C4-2B (cell line): ENCODE measurements around the gene PLD5.

Experiments
- H3K27ac ChIP-seq: fragments of 450-650 bp; 2 replicates; pipeline ENCODE4 v1.5.1; 2017
- ZFX ChIP-seq: fragments of 450-650 bp; IDR thresholded peaks from 2 replicates; pipeline ENCODE4 v1.6.1; 2017
- TF ChIP-seq, protein P1 (sequence below): fragments of 450-650 bp; conservative IDR thresholded peaks from 2 replicates; pipeline ENCODE4 v1.5.1; 2017; ENCODE audit warnings: mild to moderate bottlenecking

PLD5 gene

DNA sequence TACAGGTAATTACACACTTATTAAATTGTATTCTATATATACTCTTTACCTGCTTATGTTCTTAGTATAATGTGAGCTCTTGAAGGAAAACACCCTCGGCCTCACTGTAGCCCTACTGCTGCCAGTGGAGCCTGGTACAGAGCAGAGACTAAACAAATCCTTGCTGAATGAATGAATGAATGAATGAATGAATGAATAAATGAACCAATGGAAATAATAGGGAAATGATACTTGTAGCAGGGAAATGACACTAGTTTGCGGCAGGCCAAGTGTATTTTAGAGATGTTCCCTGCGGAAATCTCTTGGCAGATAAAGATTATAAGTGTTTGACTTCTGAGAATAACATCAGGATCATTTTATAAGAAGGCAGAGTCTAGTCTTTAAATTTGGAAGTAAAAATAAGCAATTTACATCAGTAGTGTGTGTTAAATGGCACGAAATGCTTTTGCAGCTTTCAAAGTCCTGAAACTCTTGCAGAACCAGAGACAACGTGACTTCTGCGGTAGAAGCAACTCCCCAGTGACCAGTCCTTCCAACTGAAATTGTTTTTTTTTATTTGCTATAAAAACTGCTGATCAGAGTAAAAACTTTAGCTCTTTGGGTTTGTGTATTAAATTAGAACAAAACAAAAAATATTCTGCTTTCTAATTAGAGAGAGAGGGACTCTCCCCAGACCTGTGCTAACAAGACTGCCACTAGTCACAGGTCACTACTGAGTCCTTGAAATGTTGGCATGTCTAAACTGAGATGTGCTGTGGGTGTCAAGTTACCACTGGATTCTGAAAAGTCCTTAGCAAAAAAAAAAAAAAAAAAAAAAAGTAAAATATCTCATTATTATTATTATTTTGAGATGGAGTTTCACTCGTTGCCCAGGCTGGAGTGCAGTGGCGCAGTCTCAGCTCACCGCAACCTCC lies 326.3 kb downstream of the PLD5 start:
- no peak overlapping the region for H3K27ac ChIP-seq
- TF ChIP-seq, protein P1, sequence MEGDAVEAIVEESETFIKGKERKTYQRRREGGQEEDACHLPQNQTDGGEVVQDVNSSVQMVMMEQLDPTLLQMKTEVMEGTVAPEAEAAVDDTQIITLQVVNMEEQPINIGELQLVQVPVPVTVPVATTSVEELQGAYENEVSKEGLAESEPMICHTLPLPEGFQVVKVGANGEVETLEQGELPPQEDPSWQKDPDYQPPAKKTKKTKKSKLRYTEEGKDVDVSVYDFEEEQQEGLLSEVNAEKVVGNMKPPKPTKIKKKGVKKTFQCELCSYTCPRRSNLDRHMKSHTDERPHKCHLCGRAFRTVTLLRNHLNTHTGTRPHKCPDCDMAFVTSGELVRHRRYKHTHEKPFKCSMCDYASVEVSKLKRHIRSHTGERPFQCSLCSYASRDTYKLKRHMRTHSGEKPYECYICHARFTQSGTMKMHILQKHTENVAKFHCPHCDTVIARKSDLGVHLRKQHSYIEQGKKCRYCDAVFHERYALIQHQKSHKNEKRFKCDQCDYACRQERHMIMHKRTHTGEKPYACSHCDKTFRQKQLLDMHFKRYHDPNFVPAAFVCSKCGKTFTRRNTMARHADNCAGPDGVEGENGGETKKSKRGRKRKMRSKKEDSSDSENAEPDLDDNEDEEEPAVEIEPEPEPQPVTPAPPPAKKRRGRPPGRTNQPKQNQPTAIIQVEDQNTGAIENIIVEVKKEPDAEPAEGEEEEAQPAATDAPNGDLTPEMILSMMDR: no peak
- TF ChIP-seq ZFX: no peak

DNA sequence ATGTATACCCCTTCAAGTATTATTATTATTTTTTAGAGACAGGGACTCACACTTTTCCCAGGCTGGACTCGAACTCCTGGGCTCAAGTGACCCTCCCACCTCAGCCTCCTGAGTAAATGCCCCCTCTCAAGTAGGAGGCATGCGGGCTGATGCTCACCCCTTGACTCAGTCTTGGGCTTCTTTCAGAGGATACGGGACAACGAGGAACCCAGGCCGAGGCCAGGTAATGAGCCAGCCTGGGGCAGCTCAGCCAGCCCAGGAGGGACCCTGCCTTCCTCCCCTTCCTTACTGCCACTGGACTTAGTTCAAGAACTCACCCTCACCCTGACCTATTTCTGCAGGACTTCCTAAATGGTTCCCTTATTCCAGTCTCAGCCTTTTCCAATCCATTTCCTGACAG lies 327.6 kb downstream of the PLD5 start:
- no peak for TF ChIP-seq ZFX
- TF ChIP-seq, protein P1: no peak
- no peak overlapping the region for H3K27ac ChIP-seq

DNA sequence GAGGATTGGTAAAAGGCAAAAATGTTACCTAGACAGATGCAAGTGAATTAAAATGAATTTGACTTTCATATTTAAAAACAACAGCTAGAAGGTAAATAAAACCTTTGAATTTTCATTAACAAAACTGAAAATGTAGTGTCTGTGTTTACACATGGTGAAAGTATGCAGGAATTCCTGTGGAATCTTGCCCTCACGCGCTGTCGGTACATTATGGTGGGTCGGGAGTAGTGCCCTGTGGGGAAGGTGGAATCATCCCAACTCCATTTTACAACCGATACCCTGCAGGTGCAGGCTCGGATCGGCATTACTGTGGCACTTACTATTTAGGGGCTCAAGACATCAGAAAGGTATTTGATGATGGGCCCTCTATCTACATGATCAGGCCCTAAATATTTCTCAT lies 328.4 kb downstream of the PLD5 start:
- no peak for TF ChIP-seq ZFX
- TF ChIP-seq, protein P1: no peak
- H3K27ac ChIP-seq: no peak overlapping the region

DNA sequence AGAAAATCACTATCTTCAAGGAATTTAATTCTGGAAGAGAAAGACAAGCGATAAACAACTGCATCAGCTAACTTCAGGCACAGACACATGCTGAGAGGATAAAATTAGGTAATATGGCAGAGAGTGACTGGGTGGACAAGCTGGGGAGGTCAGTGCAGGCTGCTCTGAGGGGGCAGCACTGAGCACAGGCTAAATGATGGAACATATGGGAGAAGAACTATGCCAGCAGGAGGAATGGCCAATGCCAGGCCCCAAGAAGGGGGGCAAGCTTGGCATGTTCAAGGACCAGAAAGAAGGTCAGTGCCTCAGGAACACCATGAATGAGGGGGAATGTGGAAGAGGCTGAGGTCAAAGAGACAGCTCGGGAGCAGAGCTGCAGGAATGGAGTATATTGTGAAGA lies 334.9 kb downstream of the PLD5 start:
- no peak overlapping the region for H3K27ac ChIP-seq
- TF ChIP-seq, protein P1: peak; percentile 24
- no peak for TF ChIP-seq ZFX

DNA sequence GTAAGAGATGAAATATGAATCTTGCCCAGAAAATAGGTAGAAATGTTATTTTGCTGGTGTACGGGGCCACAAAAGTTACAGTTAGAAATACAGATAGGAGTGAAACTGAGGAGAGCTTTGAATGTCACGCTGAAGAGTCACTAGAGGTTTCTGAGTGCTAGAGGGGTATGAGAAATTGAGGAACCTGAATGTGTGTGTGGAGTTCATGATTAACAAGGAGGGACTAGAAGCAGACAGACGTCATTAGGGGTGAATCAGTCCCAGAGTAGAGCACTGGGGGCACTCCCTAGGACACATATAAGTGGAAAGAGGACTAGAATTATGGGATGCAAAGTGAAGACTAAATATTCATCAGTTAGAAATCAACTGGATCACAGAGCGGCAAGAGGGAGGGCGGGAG lies 336.7 kb downstream of the PLD5 start:
- H3K27ac ChIP-seq: no peak overlapping the region
- TF ChIP-seq ZFX: no peak
- TF ChIP-seq, protein P1: no peak

DNA sequence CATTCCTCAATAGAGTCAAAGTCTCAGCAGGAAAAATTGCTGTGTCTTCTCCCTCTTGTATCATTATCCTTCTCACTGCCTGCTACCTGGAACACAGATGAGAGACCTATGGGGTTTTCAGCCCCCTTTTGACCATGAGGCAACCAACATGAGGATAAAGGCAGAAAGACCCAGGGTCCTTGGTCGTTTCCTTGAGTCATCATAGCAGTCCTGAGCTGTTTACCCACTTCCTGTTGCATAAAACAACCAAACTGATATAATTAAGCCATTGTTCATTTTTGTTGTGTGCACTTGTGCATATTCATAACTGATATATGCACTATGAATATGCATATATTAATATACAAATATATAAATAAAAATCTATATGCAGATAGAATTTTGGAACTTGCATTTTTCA lies 337.3 kb downstream of the PLD5 start:
- H3K27ac ChIP-seq: no peak overlapping the region
- no peak for TF ChIP-seq ZFX
- TF ChIP-seq, protein P1: no peak

DNA sequence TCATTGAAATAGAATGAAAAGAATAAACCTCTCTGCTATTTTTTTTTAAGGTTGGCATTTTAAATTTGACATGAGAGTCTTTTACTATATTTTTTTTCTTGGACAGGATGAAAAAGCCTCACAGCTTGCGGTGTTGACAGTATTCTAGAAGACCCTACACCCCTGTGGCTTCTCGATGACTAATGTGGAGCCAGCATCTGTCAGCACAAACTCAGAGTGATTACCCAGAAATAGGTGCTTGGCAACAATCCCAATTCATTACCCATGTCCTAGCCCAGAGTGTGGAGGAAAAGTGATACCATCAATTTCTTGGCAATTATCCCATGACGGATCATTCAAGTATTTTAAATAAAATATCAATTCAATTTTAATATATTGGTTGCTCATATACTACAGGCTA lies 338.8 kb downstream of the PLD5 start:
- H3K27ac ChIP-seq: no peak overlapping the region
- no peak for TF ChIP-seq ZFX
- TF ChIP-seq, protein P1: no peak
